Hippocampal formation (tissue), 2 donors: ENCODE measurements around the gene TCTN2.

ENCODE experiments used
- DNase-seq, 2 donors: peaks; one replicate each; lab custom pipeline; 2025; lab: John Stamatoyannopoulos, UW

The TCTN2 gene

DNA sequence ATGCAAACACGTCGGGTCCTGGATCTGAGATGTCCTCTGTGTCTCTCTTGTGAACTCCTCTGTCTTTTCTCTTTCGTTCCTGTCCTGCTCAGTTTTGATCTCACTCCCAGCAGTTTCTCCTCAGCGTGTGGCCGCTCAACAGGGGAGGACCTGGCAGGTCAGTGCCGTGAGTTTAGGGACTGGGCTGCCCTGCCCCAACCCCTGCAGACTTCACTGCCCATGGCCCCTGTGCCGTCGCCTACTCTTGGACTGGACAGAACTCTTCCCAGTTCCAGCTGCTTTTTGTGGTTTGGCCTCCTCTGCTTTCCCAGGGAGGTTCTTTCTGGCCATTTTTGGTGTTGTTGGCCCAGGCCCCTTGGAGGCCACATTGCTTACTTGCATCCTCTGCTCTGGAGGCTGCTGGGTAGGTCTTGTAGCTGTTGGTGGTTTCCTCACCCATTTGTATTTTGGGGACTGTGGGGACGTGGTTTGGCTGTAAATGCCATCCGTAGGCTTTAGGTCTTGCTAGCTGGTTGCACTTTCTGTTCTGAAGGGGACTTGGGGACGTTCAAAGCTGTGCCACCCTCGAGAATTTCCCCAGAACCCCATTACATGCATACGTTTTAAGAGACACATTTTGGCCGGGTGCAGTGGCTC, 71.1 kb downstream of the TCTN2 start:
- no peak for DNase-seq

DNA sequence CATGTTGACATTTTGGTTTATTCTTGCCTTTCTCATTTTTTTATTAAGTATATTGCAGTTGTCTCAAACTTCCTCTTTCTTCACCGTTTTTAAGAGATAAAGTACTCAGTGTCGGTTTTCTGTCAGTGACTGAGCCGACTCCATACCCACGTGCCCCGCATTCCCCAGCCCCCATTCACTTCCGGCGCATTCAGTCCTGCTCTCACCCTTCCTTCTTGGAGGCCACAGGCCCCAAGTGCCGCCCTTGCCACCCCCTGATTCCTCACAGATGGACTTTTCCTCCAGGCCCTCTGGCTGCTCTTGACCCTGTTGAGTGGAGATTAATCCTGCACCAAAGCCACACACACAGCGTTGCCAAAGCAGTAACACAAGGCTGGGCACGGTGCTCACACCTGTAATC, 72.1 kb downstream of the TCTN2 start:
- no peak for DNase-seq

DNA sequence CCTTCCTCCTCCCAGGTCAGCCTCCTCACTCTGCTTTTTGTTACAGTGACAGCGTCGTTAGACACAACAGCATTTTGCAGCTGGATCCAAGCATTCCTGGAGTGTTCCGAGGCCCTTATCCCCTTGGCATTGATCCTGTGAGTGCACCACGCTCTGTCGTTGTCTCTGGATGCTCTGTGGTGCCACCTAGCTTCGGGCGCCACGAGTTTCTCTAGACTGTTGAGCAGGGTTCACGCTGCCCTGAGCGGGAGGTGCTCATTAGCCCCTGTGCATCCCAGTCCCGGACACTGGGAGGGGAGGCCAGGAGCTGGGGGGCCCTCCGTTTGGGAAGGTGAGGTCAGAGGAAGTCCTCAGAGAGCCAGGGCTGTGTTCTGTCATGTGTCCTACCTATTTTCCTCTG, 73.9 kb downstream of the TCTN2 start:
- DNase-seq, result no peak

DNA sequence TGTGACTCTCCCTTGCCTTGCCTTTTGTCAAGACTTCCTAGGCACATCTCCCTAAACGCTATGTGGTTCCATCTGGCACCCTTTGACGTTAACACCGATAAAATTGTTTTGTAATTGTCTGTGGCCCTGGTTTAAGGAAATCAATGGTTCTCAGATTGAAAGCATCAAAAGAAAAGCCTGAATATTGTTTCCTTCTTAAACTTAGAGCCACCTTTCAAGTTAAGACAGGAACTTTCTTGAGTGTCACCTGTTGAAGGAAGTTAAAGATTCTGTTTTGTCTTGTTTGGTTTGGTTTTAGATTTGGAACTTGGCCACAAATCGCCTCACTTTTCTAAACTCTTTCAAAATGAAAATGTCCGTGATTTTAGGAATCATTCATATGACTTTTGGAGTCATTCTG, 76.4 kb downstream of the TCTN2 start:
- DNase-seq, result no peak

DNA sequence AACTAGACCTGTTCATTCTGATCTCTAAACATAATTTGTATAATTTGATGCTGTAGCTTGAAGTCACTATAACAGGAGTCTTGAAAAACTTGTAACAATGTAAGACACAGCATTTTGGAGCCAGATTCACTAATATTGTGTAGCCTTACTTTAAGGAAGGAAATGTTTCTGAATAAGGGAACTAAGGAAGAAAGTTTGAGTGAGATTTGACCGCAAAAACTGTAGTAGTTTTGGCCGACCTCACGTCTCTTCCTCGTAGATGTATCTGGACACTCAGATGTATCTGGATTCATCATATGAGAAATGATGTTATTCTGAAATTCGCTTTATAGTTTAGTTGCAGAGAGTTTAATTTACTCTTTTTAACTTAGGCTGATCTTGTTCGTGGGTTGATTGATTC, 77.2 kb downstream of the TCTN2 start:
- no peak for DNase-seq

DNA sequence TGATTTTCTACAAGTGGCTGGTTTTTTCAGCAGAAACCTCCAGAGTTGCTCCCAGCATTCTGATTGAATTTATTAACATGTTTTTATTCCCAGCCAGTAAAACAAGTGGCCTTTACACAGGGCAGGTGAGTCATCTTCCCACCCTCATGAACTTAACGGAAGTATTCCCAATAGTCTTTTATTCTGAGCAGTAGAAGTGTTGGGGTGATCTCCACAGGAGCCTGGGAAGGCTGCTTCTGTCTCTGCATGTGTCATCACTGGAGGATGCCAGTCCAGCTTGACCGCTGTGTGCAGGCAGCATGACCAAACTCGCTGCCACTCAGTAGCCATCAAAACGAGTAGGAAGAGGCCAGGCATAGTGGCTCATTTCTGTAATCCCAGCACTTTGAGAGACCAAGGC, 77.7 kb downstream of the TCTN2 start:
- no peak for DNase-seq

DNA sequence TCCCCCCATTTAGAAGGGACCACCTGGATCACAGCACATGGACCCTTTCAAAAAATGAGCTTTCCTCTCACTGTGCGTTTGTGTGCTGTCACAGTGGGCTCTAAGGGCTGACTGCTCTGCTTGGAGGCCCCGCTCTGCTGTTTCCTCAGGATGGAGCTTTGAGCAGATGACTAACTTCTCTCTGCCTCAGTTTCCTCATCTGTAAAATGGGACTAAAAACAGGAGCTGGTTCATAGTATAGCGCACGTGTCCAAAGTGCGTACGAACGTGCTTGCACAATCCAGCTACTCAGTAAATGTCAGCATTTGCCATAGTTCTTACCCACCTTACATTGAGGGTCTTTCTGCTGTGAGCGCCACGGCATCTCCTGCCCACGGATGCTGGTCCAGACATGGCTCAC, 78.4 kb downstream of the TCTN2 start:
- DNase-seq, result no peak

DNA sequence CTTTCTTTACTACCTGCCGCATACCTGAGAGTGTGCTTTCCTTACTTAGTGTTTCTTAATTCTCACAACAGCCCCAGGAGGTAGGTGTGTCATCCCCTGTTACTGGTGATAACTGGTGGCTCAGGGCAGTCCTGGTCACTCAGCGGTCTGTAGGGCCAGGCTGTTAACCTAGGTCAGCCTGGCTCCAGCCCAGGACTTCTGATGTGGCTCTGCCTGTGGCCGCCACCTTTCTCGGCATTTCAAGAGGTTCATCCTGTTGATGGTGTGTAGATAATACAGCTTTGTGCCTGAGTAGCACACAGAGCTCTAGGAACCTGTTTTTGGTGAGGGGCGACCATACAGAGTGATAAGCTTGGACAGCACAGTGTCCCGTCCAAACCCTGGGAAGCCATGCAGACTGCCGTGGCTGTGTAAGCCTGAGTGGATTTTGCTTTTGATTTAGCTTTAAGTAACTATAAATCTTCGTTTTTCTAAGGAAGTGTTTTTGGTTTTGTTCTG, 79.3 kb downstream of the TCTN2 start:
- DNase-seq, result no peak

DNA sequence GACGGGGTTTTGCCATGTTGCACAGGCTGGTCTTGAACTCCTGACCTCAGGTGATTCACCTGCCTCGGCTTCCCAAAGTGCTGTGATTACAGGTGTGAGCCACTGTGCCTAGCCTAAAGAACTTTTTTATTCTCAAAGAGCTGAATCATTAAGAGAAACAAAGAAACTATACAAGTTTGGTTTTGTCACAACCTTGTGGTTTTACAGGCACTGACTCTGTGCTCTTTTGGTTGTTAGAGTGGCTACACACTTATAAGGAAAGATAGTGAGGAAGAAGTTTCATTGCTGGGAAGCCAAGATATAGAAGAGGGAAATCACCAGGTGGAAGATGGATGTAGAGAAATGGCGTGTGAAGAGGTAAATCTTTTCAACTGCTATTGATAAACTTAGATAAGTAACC, 81.1 kb downstream of the TCTN2 start:
- no peak for DNase-seq

DNA sequence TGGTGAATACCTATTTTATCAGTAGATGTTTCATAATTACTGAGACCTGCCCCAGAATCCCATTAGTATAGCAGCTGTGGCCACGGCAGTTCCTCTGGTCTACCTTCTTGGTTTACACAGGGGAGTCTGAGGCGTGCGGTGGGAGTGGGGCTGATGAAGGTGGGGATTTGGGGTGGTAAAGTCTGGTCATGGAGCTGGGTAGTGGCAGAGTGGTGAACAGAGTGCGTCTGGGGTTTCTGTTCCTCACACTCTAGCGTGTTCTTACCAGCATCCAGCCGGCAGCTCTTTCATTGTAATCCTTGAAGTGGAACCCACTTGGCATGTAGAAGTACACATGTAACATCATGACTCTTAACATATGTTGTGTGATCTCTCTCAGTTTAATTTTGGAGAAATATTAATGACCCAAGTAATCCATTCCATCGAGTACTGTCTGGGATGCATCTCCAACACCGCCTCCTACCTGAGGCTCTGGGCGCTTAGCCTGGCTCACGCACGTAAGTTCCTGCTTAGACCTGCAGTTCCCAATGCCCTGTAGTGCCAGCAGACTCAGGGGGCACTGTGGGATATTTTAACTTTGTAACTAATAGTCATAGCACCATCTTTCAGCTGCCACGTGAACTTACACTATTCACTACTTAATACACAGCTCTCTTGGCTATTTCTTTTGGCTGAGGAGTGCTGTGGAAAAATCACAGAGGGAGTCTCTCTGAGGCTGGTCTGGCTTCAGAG, 83.3 kb downstream of the TCTN2 start:
- DNase-seq, result no peak

DNA sequence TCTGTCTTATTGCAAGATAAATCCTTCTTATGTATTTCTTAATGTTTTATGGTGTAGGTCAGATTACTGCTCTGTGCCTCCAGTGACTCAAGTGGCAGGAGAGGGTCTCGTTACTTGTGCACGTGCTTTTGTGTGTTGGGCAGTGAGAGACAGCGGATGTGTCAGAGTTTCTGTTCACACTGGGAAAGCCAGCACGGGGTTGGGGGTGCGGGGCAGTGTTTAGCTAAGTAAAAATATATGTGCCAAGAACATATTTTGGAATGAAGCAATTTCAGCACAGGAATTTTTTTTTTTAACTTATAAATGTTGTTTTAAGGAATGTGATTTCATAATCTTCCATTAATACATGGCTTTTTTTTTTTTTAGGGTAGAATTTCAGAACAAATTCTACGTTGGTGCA, 86.6 kb downstream of the TCTN2 start:
- DNase-seq, result no peak
